OCI-LY3 (cell line): ENCODE data around the gene GLIS1.

Experiments
- EZH2phosphoT487 ChIP-seq: fragments of 200-600 bp; shearing (Covaris generic); IDR thresholded peaks from 2 replicates; pipeline ENCODE4 v1.6.1; 2018; ENCODE audit warnings: antibody characterized with exemption, mixed run types, low read depth
- TF ChIP-seq, protein P1 (sequence below): fragments of 200-600, 300-600 bp; sonication (generic); IDR thresholded peaks from 2 replicates; pipeline ENCODE4 v1.5.1; 2014; ENCODE audit warnings: antibody characterized with exemption, low read length, low read depth

DNA sequence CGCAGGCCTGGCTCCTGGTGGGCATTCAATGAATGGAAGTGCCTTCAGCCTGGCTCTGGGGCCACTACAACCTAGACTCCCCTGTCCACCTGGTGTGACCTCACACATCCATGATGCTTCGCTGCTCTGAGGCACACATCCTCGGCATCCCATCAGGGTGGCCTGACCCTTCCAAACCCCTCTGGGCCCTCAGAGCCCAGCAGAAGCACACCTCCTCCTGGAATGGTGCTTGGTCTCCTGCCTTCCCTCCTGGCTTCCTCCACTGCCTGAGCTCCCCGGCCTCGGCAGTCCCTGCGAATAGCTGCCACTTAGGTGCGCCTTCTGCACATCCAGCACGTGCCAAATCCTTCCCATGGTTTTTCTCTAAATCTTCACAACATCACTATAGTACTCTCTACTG is 133.8 kb downstream of the GLIS1 start:
- TF ChIP-seq, protein P1, sequence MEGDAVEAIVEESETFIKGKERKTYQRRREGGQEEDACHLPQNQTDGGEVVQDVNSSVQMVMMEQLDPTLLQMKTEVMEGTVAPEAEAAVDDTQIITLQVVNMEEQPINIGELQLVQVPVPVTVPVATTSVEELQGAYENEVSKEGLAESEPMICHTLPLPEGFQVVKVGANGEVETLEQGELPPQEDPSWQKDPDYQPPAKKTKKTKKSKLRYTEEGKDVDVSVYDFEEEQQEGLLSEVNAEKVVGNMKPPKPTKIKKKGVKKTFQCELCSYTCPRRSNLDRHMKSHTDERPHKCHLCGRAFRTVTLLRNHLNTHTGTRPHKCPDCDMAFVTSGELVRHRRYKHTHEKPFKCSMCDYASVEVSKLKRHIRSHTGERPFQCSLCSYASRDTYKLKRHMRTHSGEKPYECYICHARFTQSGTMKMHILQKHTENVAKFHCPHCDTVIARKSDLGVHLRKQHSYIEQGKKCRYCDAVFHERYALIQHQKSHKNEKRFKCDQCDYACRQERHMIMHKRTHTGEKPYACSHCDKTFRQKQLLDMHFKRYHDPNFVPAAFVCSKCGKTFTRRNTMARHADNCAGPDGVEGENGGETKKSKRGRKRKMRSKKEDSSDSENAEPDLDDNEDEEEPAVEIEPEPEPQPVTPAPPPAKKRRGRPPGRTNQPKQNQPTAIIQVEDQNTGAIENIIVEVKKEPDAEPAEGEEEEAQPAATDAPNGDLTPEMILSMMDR: no peak
- no peak for TF ChIP-seq EZH2phosphoT487
